A549 treated with CORT108297 at 1 μM for 4 hours (cell line): ENCODE results near the gene LBHD1. TPM values are rescaled to one million over a fixed set of nuclear protein-coding genes. Genes with fewer than 3 reads are reported as not detected.

ENCODE experiments used
- total RNA-seq: library from RNA; stranded (reverse); fragments of 200-300 nt; extraction: Qiagen RNA extraction; gene quantifications from 5 replicates; pipeline ENCODE4 v1.2.3, GENCODE V29; 2022

LBHD1 gene
- 3.6 to 6.2 TPM (median 5.3 TPM) in 5 replicates for total RNA-seq

DNA sequence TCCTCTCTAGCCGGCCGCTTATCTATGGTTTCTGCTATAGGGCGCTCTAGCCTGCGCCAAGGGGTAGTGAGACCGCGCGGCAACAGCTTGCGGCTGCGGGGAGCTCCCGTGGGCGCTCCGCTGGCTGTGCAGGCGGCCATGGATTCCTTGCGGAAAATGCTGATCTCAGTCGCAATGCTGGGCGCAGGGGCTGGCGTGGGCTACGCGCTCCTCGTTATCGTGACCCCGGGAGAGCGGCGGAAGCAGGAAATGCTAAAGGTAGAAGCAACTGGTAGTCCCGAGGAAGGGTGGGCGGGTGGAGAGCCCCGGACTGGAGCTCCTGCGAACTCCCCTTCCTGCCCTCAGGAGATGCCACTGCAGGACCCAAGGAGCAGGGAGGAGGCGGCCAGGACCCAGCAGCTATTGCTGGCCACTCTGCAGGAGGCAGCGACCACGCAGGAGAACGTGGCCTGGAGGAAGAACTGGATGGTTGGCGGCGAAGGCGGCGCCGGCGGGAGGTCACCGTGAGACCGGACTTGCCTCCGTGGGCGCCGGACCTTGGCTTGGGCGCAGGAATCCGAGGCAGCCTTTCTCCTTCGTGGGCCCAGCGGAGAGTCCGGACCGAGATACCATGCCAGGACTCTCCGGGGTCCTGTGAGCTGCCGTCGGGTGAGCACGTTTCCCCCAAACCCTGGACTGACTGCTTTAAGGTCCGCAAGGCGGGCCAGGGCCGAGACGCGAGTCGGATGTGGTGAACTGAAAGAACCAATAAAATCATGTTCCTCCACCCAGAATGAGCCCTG, at the start of gene LBHD1, which contains the start of gene UQCC3:
Gene LBHD1 (minus strand): TSS at position 660 of the 782 bp plus-strand sequence. CDS start 2,236 bp downstream, outside the sequence.
Gene UQCC3 (plus strand): TSS at position 66 of the 782 bp plus-strand sequence. CDS start 73 bp downstream, at position 139.

DNA sequence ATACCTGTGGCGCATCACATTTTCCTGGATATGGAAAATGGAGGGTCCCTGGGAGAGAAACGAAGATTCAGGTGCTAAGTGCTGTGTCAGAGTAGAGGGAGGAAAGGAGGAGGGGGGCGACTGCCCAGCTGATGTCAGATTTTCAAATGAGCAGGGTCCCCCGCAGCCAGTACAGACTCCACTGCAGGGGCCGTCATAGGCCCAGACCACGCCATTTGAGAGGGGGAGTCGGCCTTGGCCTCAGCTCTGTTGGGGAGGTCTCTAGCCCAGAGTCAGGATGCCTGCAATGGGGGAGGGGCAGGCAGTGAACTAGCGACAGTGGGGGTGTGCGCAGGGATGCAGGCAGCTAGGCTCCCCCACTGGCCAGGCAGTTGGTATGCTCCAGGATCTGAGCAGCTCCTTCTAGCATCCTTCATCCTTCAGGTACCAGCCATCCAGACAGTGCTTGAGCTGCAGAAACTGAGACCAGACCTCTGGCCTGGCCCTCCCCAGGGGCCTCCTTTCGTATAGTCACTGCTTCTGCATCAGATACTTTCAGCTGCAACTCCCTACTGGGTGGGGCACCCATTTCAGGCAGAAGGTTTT, 35.3 kb upstream of the LBHD1 start, which contains the start of the genes BSCL2 and GNG3:
Gene BSCL2 (minus strand): TSS at position 148 of the 585 bp plus-strand sequence. CDS start 229 bp downstream, outside the sequence.
Gene GNG3 (plus strand): TSS at position 400 of the 585 bp plus-strand sequence. CDS start 620 bp downstream, outside the sequence.

DNA sequence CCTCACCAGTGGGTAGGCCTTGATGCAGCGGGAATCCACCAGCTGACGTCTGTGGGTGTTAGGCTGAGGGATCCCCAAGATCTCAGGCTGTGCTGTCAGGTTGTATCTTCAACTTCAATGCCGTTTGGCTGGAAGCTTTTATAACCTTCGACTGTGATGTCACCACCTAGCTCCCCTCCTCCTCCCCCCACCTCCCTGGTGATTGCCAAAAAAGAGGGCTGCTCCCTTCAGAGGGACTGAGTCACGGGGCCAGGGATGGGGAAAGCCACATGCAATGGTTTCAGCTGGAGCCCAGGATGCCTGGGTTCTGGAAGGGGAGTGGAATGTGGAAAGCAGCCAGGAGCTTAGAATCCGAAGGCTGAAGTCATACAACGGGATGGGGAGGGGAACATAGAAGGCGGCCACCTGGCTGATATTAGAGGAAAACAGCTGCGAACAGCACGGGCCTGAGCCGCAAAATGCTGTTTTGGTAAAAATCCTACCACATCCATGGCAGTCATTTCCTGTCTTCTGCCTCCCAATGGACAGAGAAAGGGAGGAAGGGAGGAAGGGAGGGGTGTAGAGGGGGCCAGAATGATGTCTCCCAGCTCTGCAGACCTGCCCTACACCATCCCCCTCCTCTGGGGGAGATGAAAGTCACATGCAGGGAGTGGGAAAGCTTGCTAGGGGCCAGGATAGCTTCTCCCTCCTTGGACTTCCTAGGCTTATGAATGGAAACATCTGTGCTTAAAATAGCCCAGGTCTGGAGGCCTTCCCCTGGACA, 17.5 kb upstream of the LBHD1 start, which contains the start of gene LRRN4CL:
Gene LRRN4CL (minus strand): TSS at position 110 of the 763 bp plus-strand sequence. CDS start 1,022 bp downstream, outside the sequence.

DNA sequence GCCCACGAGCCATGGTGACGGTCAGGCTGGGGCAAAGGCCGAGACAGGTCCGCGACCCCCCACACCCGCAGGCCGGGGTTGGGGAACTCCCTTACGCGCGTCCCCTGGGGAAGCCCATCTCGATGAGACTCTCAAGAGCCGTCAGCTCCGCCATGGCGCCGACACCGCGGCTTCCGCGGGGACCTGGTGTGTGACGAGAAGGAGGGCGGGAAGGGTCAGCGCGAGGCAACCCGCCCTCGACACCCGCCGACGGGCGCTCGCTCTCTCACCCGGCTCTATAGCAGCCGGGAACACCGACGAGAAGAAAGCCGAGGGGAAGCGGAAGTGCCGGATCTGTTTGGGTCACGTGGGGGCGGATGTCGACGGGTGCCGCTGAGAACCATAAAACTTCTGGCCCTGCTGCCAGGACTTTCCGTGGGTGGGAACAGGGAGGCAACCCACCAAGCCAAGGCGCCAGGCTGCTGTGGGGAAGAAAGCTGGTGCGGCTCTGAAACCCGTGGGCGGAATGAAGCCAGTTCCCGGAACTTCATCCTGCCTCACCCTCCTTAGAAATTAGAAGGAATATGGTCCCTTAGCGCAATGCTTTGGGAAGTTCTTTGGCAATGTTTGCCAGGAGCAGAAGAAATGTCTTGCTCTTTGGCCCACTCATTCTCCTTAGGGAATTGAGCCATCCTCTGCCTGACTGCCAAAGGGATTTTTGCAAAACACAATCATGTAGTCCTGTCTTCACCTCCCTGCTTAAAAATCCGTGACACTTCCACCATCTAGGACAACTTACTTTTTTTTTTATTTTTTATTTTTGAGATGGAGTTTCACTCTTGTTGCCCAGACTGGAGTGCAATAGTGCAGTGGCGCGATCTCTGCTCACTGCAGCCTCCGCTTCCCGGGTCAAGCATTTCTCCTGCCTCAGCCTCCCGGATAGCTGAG, 7.0 kb upstream of the LBHD1 start, which contains the start of gene UBXN1:
Gene UBXN1 (minus strand): TSS at position 304 of the 927 bp plus-strand sequence. CDS start 150 bp downstream, at position 154.

DNA sequence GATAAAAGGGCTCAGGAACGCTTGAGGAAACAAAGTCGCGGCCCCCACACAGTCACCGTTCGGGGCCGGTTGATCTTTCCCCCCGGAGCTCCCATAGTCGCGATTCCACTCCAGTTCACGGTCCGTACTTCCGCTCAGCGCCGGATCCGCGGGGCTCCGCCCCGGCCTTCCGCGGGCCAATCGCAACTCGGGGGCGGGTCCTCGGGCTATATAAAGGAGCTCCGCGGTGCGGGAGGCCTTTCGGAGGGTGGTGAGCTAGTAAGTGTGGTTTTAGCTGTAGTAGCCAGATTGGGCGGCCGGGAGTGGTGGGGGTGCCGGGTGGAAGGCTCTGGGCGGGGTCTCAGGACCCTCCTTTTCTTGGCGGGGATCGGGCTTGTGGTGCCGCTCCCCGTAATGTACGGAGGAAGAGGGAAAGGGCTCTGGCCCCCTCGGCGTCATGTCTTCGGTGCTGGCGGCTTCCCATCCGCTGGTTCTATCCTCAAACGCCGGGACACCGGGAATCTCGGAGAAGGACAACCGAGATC, 6.9 kb downstream of the LBHD1 start, which contains the start of the genes C11orf98 and CSKMT:
Gene C11orf98 (minus strand): TSS at position 136 of the 524 bp plus-strand sequence. CDS start 41 bp downstream, at position 95.
Gene CSKMT (plus strand): TSS at position 238 of the 524 bp plus-strand sequence. CDS start 568 bp downstream, outside the sequence.

DNA sequence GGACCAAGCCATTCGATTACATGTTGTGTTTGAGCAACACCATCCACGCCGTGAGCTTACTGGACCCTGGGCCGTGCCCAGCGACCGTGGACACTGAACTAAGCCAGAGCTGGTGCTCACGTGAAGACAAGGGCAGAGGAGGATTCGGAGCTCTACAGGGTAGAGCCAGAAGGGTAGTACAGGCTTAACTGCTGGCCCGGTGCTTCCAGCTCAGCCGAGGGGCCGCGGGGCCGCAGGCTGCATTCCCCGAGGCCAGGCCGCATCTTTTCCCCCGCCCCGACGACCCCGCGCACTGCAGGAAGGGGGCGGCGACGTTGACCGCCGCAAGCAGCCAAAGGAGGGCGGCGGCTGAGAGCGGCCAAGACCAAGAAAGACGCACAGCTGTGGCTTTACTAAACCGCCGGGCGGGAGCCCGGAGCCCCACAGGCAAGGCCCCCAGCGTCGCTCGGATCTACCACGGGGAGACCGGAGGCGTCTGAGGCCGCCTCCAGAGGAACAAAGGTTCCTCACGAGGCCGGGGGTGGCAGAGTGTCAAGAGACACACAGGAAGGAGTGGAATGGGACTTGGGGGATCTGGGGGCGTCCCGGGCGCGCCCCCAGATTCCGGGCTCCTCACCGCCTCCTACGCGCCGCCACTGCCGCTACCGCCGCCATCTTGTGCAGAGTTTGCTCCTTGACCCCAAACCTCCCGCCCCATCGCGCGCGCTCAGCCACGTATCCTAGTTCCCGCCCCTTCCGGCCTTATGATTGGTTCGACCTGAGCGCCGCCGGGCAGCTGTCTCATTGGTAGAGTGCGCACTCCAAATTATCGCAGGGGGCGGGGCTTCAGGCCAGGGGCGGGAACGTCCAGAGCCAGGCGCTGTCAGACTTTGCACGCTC, 25.9 kb downstream of the LBHD1 start, which contains the start of gene GANAB:
Gene GANAB (minus strand): TSS at position 668 of the 879 bp plus-strand sequence. CDS start 14 bp downstream, at position 654.

DNA sequence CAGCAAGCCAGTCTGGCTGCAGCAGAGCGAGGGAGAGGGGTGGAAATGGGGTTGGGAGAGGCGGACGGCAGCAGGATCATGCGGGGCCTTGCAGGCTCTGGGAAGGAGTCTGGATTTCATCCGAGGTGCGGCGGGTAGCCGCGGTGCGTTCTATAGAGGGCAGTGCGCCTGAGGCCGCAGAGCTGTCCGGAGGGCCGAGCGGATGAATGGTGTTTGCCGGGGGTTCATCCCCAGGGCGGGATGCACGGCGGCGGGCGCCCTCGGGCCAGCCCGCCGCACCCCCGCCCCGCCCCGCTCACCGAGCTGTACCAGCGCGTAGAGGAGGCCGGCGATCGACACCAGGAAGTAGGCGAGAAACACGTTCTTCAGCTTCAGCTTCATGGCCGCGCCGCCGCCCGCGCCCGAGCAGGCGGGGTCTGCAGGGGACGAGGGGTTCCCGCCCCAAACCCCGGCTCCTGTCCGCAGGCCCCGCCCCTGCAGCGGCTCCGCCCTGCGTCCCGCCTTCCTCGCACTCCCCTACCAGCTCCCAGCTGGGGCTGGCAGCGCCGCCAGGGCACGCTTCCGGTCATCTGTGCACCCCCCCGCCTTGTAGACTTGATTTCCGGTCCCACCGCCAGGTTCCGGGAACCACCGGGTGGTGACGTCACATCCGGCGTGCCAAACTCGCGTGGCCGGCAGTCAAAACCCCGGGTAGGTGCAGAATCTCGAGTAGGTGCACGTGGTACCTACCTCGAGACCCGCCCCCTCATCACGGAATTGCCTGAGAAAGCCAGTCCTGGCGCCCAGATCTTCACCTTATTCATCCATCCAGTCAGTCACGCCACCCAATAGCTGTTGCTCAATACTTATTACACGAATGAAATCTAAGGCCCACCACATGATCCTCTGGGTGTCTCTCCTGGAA, 50.2 kb downstream of the LBHD1 start, which contains the start of gene B3GAT3:
Gene B3GAT3 (minus strand): TSS at position 420 of the 904 bp plus-strand sequence. CDS start 39 bp downstream, at position 381.

Other genes with a start within 250 kb of the LBHD1 start
- gene AHNAK, start 125.5 kb downstream of the LBHD1 start, total RNA-seq, result 188 to 239 TPM (median 218 TPM) in 5 replicates
- 1,877 to 2,027 TPM (median 1,998 TPM) in 5 replicates for gene EEF1G, start 98.4 kb downstream of the LBHD1 start, total RNA-seq
- gene TUT1, start 80.7 kb downstream of the LBHD1 start, total RNA-seq, result 14.0 to 17.0 TPM (median 16.4 TPM) in 5 replicates
- gene MTA2, start 70.4 kb downstream of the LBHD1 start, total RNA-seq, result 82.3 to 87.1 TPM (median 85.2 TPM) in 5 replicates
- gene EML3, start 59.5 kb downstream of the LBHD1 start, total RNA-seq, result 17.8 to 28.8 TPM (median 24.5 TPM) in 5 replicates
- 3.3 to 5.0 TPM (median 3.6 TPM) in 5 replicates for gene ROM1, start 59.0 kb downstream of the LBHD1 start, total RNA-seq
- gene B3GAT3, start 50.3 kb downstream of the LBHD1 start, total RNA-seq, result 41.3 to 60.1 TPM (median 57.5 TPM) in 5 replicates
- 238 to 279 TPM (median 270 TPM) in 5 replicates for gene GANAB, start 25.7 kb downstream of the LBHD1 start, total RNA-seq
- gene INTS5, start 19.0 kb downstream of the LBHD1 start, total RNA-seq, result 16.8 to 22.4 TPM (median 21.7 TPM) in 5 replicates
- gene C11orf98, start 7.1 kb downstream of the LBHD1 start, total RNA-seq, result 125 to 145 TPM (median 136 TPM) in 5 replicates
- 10.5 to 19.1 TPM (median 16.3 TPM) in 5 replicates for gene CSKMT, start 7.0 kb downstream of the LBHD1 start, total RNA-seq
- 24.6 to 39.0 TPM (median 37.5 TPM) in 5 replicates for gene UQCC3, start 594 bp downstream of the LBHD1 start, total RNA-seq
- gene UBXN1, start 6.8 kb upstream of the LBHD1 start, total RNA-seq, result 106 to 130 TPM (median 120 TPM) in 5 replicates
- 0.04 to 0.21 TPM (median 0.05 TPM) in 4 of 5 replicates, not detected in the other for gene LRRN4CL, start 17.3 kb upstream of the LBHD1 start, total RNA-seq
- 60.0 to 87.1 TPM (median 74.6 TPM) in 5 replicates for gene BSCL2, start 35.2 kb upstream of the LBHD1 start, total RNA-seq
- gene GNG3, start 35.4 kb upstream of the LBHD1 start, total RNA-seq, result not detected in 5 replicates
- gene HNRNPUL2, start 55.2 kb upstream of the LBHD1 start, total RNA-seq, result 37.2 to 44.0 TPM (median 41.2 TPM) in 5 replicates
- gene TTC9C, start 56.2 kb upstream of the LBHD1 start, total RNA-seq, result 28.7 to 36.6 TPM (median 32.6 TPM) in 5 replicates
- 1.1 to 1.9 TPM (median 1.6 TPM) in 5 replicates for gene ZBTB3, start 81.9 kb upstream of the LBHD1 start, total RNA-seq
- 170 to 189 TPM (median 182 TPM) in 5 replicates for gene POLR2G, start 89.3 kb upstream of the LBHD1 start, total RNA-seq
- gene TAF6L, start 99.1 kb upstream of the LBHD1 start, total RNA-seq, result 11.0 to 17.5 TPM (median 16.0 TPM) in 5 replicates
- gene TMEM179B, start 115.1 kb upstream of the LBHD1 start, total RNA-seq, result 67.4 to 99.6 TPM (median 90.7 TPM) in 5 replicates
- 18.0 to 32.7 TPM (median 32.4 TPM) in 5 replicates for gene TMEM223, start 119.7 kb upstream of the LBHD1 start, total RNA-seq
- 45.8 to 57.7 TPM (median 52.5 TPM) in 5 replicates for gene NXF1, start 133.2 kb upstream of the LBHD1 start, total RNA-seq
- gene STX5, start 159.8 kb upstream of the LBHD1 start, total RNA-seq, result 19.9 to 27.8 TPM (median 25.5 TPM) in 5 replicates
- gene TEX54, start 160.6 kb upstream of the LBHD1 start, total RNA-seq, result not detected in 5 replicates
- 78.6 to 86.1 TPM (median 84.6 TPM) in 5 replicates for gene WDR74, start 167.3 kb upstream of the LBHD1 start, total RNA-seq
- gene SLC3A2, start 208.6 kb upstream of the LBHD1 start, total RNA-seq, result 904 to 1,141 TPM (median 1,030 TPM) in 5 replicates
- gene CHRM1, start 249.1 kb upstream of the LBHD1 start, total RNA-seq, result 0.02 to 0.16 TPM (median 0.03 TPM) in 4 of 5 replicates, not detected in the other